ENCODE data around the gene HVCN1. TPM values are rescaled to one million over a fixed set of nuclear protein-coding genes. Genes with fewer than 3 reads are reported as not detected.

The HVCN1 gene
- total and polyA plus RNA-seq, 2 of the 13 experiments (the other 11 are each of a cell fraction or from before 2014, with no cell fraction given) = 0.49 to 1.3 TPM

DNA sequence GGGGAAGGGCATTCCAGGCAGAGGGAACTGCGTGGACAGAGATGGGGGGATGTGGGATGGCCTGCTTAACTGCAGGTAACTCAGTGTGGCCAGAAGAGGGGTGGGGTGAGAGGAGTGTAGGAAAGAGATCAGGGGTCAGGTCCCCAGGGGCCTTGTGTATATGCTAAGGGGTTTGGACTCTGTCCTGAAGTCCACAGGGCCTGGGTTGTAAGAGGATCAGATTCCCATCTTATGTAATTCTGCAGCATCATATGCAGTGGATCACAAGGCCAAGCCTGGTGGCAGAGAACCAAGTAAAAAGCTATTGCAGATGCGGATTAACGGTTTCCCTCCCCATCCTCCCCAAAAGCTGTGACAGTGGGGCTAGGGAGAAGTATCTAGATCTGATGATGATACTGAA is 66.3 kb downstream of the HVCN1 start (continued):
- TF ChIP-seq POGZ (CRISPR knock-in tag; IDR thresholded peaks at IDR 0.05) (0 out of 2 replicates have a peak, but pooled peaks have one; percentile 14), ZNF788 (CRISPR knock-in tag; IDR thresholded peaks at IDR 0.05; ENCODE audit: borderline replicate concordance) (no peak), NR2F2 (IDR thresholded peaks at IDR 0.05; ENCODE audit: borderline replicate concordance, low read depth) (peak; percentile 62; the same call in 1 of the 2 replicates)
- TF ChIP-seq, protein P1, sequence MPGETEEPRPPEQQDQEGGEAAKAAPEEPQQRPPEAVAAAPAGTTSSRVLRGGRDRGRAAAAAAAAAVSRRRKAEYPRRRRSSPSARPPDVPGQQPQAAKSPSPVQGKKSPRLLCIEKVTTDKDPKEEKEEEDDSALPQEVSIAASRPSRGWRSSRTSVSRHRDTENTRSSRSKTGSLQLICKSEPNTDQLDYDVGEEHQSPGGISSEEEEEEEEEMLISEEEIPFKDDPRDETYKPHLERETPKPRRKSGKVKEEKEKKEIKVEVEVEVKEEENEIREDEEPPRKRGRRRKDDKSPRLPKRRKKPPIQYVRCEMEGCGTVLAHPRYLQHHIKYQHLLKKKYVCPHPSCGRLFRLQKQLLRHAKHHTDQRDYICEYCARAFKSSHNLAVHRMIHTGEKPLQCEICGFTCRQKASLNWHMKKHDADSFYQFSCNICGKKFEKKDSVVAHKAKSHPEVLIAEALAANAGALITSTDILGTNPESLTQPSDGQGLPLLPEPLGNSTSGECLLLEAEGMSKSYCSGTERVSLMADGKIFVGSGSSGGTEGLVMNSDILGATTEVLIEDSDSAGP (CRISPR knock-in tag; IDR thresholded peaks at IDR 0.05; ENCODE audit: borderline replicate concordance) = no peak
- TF ChIP-seq, protein P2, sequence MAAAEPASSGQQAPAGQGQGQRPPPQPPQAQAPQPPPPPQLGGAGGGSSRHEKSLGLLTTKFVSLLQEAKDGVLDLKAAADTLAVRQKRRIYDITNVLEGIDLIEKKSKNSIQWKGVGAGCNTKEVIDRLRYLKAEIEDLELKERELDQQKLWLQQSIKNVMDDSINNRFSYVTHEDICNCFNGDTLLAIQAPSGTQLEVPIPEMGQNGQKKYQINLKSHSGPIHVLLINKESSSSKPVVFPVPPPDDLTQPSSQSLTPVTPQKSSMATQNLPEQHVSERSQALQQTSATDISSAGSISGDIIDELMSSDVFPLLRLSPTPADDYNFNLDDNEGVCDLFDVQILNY (CRISPR knock-in tag; conservative IDR thresholded peaks at IDR 0.05) = no peak
- TF ChIP-seq, protein P3, sequence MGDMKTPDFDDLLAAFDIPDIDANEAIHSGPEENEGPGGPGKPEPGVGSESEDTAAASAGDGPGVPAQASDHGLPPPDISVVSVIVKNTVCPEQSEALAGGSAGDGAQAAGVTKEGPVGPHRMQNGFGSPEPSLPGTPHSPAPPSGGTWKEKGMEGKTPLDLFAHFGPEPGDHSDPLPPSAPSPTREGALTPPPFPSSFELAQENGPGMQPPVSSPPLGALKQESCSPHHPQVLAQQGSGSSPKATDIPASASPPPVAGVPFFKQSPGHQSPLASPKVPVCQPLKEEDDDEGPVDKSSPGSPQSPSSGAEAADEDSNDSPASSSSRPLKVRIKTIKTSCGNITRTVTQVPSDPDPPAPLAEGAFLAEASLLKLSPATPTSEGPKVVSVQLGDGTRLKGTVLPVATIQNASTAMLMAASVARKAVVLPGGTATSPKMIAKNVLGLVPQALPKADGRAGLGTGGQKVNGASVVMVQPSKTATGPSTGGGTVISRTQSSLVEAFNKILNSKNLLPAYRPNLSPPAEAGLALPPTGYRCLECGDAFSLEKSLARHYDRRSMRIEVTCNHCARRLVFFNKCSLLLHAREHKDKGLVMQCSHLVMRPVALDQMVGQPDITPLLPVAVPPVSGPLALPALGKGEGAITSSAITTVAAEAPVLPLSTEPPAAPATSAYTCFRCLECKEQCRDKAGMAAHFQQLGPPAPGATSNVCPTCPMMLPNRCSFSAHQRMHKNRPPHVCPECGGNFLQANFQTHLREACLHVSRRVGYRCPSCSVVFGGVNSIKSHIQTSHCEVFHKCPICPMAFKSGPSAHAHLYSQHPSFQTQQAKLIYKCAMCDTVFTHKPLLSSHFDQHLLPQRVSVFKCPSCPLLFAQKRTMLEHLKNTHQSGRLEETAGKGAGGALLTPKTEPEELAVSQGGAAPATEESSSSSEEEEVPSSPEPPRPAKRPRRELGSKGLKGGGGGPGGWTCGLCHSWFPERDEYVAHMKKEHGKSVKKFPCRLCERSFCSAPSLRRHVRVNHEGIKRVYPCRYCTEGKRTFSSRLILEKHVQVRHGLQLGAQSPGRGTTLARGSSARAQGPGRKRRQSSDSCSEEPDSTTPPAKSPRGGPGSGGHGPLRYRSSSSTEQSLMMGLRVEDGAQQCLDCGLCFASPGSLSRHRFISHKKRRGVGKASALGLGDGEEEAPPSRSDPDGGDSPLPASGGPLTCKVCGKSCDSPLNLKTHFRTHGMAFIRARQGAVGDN (CRISPR knock-in tag; IDR thresholded peaks at IDR 0.05) = no peak
